Activated T-helper 1 cell treated with anti-CD3 and anti-CD28 coated beads, Interleukin-2, amount 50 U/mL, for 16 hours (primary cell): ENCODE data around the gene EDRF1.
"Not testable (repeated sequence)": the region's sequence is repeated elsewhere in the genome, so short reads cannot be mapped to it uniquely, and the experiment has no call there.

Experiments
- DNase-seq, 2 donors: peaks; one replicate each; pipeline ENCODE4 v3.0.0-alpha.2; 2020; ENCODE audit warnings: low read depth in 1 of 2, low spot score in 1 of 2

EDRF1 gene, protein sequence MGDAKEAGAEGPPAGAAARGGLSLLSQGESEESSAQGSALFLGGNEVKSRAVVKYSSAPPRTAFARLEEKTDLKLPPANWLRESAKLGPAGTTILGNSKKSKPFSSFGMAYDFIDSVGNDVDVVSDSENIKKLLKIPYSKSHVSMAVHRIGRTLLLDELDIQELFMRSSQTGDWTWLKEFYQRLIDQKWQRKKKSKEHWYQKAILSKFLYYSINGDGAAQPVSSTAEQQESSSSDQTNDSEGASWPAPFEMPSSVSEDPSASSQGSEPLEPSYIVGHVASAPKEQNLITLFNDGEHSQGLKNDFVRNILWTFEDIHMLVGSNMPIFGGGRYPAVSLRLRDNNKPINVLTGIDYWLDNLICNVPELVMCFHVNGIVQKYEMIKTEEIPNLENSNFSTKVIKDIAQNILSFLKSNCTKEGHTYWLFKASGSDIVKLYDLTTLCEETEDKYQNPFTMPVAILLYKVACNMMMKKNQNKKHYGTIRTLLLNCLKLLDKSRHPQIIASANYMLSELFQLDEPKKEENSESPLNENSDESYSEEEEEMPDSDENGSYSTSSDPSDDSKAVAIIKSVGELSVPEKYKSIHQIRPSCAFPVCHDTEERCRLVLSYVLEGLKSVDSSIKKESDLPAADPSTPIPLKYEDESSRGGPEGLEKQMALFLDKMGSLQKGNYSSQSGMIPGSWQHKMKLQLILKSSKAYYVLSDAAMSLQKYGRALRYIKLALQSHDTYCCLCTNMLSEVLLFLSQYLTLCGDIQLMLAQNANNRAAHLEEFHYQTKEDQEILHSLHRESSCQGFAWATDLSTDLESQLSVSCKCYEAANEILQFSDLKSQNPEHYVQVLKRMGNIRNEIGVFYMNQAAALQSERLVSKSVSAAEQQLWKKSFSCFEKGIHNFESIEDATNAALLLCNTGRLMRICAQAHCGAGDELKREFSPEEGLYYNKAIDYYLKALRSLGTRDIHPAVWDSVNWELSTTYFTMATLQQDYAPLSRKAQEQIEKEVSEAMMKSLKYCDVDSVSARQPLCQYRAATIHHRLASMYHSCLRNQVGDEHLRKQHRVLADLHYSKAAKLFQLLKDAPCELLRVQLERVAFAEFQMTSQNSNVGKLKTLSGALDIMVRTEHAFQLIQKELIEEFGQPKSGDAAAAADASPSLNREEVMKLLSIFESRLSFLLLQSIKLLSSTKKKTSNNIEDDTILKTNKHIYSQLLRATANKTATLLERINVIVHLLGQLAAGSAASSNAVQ

DNA sequence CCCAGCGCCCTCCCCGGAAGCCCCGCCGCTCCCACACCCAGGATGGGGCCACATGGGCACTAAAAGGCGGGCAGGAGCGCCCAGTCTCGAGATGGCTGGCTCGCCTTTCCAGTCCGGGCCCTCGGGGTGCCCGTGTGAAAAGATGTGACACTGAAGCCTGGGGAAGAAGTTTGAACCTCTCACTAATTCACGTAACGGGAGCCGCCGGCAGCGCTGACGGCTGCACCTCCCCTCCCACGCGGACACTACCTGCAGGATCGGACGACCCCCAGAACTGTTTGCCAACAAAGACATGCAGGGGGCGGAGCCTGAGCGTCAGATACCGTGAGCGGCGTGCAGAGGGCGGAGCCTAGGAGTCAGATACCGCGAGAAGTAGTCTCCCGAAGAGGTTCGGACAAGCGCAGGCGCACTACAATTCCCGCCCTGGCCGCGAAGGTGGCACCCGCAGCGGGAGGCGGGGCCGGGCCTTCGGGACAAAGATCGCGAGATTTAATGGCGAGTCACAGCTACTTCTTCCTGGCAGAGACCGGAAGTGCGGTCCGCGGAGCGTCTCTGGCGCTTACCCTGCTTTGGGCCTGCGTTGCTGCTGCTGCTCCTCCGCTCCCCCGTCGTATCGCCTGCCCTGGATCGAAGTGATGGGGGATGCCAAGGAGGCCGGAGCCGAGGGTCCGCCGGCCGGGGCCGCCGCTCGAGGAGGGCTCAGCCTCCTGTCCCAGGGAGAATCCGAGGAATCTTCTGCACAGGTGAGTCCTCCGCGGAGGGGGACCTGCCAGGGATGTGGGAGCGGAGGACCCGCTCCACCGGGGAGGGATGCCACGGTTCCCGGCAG lies at the start of gene EDRF1:
TSS of gene EDRF1 (plus strand) at position 537 of the 829 bp plus-strand sequence. CDS start at position 636, 99 bp downstream.
- peak; percentile 96 to 99 for DNase-seq

GRCh38 chr10:125672884-125673283 lies 46.6 kb upstream of the EDRF1 start:
- DNase-seq = no peak

- no peak for DNase-seq
Observed at GRCh38 chr10:125679436-125679835, 40.1 kb upstream of the EDRF1 start.

DNA sequence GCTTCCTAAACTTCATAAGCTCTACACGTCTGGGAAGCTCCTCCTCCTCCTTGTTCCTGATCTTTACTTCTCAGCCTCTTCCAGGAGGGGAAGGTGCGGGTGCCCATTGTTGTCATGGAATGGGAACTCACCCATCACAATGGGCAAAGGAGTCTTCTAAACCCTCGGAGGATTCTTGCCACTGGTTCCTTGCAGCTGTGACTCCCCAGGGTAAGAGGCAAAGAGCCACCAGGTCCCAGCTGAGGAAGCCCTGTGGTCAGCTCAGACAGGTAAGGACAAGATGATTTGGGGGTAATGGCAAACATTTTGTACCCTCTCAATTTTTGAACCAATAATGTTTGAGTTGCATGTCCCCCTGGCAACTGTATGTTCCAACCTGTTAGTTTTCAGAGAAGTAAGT lies 36.4 kb upstream of the EDRF1 start, which contains the start of gene TEX36:
TSS of gene TEX36 (minus strand) at position 101 of the 400 bp plus-strand sequence. CDS start 174 bp downstream, outside the sequence.
- no peak for DNase-seq

DNA sequence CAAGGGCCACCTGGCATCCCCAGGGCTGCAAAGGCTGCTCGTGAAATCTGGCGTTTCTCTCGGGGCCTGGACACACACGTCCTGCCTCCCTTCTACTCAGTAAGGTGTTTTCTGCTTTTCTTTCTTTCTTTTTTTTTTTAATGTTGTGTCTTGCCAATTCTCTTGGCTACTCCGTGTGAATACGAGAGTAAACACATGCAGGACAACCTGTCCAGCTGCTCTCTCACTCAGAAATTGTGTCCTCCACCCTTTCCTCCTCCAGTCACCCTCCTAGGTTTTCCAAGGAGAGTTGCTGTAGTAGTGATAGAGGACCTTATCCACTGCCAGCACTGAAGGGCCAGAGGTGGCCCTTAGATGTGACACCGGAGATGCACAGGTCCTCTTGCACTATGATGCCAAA lies 35.7 kb upstream of the EDRF1 start:
- no peak for DNase-seq

GRCh38 chr10:125684581-125684980 lies 34.9 kb upstream of the EDRF1 start:
- no peak for DNase-seq

DNA sequence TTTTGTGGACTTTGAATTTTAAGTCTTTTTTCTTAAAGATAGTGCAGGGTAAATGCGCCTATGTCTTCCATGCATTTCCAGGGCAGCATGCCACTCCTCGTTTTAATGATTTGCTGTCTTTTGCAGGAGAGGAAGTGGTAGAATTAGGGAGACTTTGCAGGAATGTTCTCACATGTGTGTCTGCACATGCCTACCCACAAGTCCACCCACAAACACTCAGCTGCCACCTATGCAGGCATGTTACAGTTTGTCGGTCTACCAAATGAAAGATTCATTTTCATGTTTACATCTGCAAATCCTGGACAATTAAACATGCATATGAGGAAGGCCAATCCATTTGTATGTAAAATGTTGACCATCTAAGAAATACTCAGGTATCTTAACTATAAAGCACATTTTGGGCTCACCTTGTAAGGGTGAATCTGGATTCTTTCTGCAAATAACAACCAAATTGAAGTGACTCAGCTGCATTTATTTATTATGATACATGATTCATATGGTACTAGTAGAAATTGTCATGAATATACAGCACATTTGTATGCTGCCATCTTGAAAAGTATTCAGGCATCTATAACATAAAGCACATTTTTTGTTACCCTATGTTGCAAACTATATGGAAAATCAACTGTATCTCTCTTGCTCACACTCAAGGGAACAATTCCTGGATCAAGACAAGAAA lies 31.9 kb upstream of the EDRF1 start:
- no peak for DNase-seq

DNA sequence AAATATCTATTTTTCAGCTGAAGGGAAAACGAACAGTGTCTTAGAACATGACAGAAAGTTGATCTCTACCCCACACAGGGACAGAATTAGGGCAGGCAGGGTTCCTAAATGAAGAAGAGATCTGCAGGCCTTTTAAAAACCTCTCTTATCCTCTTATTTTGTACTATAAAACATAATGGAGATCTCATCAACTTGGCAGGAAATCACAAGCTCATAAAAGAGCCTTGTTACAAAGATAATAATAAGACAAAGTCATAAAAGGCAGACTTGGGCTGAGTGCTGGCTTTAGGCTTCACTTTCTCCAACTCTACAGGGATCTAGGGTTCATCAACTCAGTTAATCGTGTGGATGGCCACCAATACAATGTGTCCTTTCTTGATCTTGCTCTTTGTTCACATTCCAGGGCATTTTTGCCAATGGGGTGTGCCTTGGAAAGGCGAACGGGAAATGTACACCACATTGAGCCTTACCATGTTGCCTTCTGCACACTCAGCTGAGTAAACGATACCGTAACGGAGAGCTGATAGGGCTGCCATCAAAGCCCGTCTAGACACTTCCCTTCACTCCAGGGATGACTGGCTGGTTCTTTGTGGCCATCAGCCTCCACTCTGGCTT lies 29.4 kb upstream of the EDRF1 start:
- no peak for DNase-seq

DNA sequence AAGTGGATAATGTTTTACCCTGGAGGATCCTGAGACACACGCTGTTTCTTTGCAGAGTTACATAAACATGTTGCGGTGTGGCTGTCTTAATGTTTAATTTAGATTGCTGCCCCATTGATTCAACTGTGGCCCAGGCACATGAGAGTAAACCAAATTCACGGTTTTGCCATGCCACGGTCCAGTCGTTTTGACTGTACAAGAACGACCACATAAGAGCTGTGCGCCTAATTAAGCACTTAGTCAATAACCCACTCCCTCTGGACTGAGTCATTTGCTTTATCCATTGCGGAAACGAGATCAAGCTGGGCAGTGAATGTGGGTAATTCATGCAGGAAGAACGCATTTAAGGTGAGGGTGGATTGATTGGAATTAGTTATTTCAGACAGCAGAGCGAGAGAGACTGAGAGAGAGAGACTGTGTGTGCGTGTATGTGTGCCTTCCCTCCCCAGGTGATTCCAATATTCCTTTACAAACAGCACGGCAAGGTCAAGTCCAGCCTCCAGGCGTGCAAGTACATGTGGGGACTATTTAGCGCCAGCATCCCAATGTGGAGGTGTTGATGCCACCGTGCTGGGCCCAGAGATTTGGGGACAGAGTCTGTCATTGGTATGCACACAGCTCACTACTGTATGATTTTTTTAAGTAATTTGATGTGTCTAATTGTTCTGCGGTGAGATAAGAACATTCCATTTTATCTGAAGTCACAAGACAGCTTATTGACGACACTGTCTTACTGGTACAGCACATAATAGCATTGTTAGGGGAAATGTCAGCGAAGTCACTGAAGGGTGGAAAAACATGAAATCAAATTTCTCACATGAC lies 28.1 kb upstream of the EDRF1 start:
- DNase-seq = no peak

DNA sequence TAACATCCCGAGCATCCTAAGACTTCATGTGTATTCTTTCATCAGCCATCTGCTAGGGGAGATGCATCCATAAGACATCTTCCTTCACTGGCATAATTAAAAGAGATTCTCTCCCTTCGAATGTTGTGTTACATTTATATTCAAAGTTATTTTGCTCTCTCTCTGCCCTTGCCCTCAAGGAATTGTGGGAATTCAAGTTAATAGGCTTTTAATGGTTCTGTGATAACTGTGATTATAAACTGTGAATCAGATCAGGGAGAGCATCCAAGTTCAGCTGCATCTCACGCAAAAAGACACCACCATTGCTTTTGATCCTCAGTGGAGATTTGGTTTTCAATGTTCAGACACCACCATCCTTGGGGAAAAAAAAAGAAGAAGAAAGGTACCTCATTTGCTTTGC lies 27.3 kb upstream of the EDRF1 start:
- DNase-seq = no peak

GRCh38 chr10:125692601-125693523 lies 26.6 kb upstream of the EDRF1 start:
- DNase-seq = no peak

GRCh38 chr10:125693524-125693847 lies 26.0 kb upstream of the EDRF1 start:
- DNase-seq = no peak

DNA sequence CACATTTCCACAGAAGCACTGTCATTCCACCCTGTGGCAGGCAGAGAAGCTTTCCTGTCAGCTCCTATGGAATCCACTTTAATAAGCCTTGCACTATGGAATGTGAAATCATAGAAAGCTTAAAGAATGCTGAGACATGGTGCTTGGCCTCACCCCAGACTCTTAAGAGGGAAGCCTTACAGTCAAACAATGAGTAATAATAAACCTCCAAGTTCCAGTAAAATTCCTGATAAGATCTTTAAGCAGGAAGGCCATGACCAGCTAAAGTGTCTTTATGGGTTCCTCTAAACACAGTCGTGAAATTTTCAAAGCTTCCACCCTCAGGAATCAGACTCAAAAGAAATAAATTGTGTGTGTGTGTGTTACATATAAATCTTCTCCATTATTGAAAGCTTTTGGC lies 24.6 kb upstream of the EDRF1 start:
- no peak for DNase-seq

DNA sequence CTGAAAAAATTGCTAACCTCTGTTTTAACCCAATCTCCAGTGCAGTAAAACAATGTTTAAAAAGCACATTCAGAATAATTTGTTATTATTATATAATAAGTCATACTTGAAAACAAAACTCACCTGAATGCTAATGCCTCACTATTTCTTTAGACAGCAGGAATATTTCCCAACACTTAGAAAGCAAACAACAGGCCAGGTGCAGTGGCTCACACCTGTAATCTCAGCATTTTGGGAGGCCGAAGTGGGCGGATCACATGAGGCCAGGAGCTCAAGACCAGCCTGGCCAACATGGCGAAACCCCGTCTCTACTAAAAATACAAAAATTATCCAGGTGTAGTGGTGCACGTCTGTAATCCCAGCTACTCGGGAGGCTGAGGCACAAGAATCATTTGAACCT lies 22.6 kb upstream of the EDRF1 start:
- not testable (repeated sequence) for DNase-seq

- DNase-seq = no peak
Observed at GRCh38 chr10:125698481-125698998, 21.0 kb upstream of the EDRF1 start.

GRCh38 chr10:125699562-125700143 lies 19.9 kb upstream of the EDRF1 start:
- DNase-seq = no peak

DNA sequence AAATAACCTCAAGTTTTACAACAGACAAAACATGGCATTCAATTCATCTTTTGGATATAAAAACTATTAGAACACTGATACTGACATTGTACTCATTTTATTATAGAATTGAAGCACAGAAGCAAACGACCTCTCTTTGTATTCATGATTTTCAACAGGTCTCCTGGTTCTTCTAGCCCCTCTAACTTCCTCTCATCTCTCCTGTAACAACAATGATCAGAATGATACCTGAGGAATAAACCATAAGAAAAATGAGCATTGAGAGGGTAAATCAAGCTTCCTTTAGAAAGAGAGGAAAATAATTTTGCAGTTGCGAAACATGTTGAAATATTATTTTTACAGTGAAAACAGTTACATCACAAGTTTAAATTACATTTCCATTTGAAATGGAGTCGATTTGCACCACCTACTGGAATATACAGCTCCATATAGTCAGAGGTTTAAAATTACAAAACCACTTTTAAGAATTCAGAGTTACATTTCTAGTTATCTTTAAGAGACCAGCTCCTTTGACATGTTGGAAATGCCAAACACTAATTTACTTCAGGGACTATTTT lies 19.1 kb upstream of the EDRF1 start:
- no peak for DNase-seq
